Activated CD4-positive, alpha-beta T cell treated with anti-CD3 and anti-CD28 coated beads, Interleukin-2, Interleukin-6, amounts not matched to agents 100 ng/mL and 50 ng/mL, durations not matched to agents 16 hours and 8 hours (primary cell): ENCODE measurements around the gene ALKBH7.

Experiments used
- DNase-seq: peaks from one replicate; pipeline ENCODE4 v3.0.0-alpha.2; 2020

The ALKBH7 gene

DNA sequence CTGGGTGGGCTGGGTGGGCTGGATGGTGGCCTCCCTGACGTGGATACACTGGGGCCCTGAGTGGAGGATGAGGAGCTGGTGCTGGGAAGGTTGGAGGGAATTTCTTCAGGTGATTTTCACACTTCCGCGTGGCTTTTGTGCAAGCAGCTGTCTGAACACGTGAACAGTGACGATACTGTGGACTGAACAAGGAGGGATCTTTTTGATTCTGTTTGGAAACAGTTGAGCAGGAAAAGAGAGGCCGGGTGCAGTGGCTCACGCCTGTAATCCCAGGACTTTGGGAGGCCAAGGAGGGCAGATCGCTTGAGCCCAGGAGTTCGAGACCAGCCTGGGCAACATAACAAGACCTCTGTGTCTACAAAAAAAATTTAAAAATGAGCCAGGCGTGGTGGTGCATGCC, 29.5 kb downstream of the ALKBH7 start:
- no peak for DNase-seq

DNA sequence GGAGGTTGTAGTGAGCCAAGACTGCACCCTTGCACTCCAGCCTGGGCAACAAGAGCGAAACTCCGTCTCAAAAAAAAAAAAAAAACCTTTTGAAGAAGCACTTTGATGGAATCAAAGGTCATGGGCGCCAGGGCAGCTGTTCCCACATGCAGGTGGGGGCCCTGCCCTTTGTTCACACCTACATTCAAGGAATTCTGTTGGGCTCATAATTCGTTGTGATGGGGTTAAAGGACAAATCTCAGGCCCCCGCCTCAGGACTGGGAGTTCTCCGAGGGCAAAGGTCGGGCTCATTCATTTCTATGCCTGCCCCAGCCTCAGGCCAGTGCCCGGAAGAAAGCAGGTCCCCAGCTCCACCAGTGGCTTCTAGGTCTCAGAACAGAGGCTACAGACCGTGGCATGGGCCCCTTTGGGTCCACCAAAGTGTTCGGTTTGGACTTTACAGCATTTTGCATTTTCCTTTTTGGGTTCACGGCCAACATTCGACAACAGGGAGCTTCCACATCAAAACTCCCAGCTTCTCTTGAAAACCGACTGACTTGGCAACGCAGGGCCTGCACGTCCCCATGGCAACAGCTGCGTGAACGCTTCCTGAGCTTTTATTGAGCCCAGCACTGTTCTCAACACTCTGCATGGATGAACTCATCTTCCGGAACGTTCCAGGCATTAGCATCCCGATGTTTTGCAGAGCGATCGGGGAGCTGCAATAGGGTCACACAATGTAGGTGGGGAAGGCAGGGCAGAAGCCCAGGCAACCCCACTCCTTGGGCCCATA, 30.4 kb downstream of the ALKBH7 start:
- DNase-seq, result no peak

DNA sequence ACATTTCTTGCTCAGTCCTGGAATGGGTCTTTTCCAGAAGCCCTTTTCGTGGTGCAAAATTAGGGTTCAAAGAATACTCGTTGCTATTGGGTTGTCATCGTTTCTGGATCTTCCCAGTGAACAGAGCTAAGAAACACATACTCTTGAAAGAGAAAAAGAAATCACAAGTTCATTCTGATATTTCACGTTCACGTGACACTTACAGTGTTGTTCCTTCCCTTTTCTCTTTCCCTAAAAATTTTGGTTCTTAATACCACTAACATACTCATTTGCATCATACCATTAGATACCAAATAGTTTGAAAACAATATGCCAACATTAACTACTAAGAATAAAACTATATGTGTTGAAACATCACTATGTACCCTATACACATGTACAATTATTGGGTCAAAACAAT, 33.8 kb downstream of the ALKBH7 start:
- DNase-seq, result no peak

DNA sequence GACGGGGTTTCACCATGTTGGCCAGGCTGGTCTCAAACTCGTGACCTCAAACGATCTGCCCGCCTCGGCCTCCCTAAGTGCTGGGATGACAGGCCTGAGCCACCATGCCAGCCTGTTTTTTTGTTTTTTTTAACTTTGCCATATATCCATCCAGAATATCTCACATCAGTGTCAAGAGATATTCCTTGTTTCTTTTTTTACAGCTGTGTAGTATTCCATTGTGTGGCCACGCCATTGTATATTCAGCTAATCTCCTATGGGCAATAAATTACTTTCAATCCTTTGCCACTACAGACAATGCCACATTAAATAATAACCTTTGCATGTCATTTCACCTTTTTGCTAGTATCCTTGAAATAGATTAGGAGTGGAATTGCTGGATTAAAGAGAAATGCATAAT, 36.8 kb downstream of the ALKBH7 start:
- DNase-seq, result no peak

DNA sequence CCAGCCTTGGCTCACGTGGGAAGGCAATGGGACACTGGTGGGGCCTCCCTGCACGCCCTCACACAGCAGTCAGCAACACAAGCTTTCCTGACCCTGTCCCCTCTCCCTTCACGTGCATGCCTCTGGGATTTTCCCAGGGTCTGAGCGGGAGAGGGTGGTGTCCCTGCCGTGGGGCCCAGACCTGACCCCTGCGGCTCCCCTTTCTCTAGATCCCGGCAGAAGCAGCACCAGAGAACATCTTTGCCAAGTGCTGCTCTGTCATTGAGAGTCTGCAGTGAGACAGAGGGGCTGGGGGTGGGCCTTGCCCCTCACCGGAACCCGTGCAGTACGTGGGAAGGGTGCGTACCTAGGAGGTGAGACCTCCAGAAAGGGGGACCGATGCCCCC, 39.5 kb downstream of the ALKBH7 start:
- DNase-seq, result no peak

DNA sequence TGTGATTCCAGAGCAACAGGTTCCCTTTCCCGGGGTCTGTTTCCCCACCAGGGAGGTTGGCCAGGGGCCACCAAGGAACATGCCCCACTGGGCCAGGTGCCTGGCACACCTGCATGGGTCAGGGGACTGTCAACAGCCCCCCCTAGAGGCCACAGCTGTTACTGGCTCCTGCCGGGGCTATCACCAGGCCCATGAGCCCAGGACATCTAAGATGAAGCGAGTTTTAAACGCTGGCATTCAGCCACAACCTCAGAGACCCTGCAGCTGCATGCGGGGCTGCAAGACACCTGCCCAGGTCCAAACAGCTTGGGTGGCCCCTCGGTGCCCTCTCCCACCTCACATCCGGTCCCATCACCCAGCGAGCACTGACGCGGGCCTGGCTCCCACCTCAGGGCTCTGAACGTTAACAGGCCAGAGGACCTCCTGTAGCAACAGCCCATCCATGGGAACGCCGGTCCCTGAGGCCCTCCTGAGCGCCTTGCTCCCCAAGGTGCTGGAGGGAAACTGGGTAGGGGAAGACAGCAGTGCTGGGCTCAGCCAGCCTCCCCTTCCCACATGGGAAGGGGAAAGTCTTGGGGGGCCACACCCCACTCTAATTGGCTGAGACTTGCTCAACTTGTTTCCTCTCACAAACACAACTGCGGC, 40.0 kb downstream of the ALKBH7 start:
- peak; percentile 56 for DNase-seq

DNA sequence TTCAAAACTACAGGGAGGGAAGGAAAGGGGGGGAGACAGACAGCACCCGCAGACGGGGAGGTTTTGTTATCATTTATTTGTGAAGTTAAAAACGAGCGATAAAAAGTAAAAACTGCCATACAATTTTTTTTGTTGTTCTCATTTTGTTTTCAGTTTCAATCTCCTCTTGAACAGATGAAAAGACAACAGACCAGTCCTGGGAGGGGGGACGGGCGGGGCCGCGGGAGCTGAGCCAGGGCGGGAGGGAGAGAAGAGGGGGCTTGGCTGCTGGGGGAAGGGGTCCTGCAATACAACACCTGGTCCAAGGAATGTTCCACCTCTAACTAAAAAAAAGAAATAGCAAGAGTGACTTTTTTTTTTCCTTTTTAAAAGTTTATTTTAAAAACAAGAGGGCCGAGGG, 40.7 kb downstream of the ALKBH7 start:
- DNase-seq, result no peak

DNA sequence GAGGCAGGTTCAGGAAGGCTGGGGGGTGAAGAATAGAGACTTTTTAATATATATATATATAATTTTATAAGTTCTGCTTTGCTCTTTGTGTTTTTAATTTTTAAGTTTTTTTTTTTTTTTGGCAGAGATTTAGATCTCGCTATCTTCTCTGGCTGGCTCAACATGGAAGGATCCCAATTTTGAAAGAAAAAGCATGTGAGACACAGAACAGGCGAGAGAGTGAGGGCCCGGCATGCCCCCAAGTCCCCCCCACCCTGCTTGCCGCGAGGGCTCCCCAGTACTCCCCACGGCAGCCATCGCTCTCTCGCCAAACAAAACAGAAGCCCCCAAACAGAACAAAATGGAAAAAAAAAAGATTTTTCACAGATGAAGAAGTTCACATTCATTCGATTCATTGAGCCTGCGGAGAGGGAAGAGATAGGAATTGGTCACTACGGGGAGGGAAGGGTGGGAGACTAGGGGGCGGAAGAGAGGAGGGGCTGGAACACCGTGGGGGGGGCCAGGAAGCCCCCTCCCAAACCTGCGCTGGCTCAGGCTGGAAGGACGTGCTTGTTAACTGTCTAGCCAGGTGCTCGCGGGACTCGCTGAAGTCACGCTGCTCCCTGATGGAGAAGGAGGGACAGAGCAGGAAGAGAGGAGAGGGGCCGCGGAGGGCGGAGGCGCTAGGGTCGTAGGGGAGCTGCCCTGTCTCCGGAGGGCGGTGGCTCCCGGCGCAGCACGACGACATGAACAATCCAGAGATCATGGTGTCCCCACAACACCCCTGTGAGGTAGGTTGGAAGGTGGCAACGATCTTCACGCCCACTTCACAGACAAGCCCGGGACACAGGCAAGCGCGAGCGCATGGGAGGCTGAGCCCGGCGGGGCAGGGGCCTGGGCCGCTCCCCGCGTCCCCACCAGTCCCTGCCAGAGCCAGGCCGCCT, 41.4 kb downstream of the ALKBH7 start:
- no peak for DNase-seq

DNA sequence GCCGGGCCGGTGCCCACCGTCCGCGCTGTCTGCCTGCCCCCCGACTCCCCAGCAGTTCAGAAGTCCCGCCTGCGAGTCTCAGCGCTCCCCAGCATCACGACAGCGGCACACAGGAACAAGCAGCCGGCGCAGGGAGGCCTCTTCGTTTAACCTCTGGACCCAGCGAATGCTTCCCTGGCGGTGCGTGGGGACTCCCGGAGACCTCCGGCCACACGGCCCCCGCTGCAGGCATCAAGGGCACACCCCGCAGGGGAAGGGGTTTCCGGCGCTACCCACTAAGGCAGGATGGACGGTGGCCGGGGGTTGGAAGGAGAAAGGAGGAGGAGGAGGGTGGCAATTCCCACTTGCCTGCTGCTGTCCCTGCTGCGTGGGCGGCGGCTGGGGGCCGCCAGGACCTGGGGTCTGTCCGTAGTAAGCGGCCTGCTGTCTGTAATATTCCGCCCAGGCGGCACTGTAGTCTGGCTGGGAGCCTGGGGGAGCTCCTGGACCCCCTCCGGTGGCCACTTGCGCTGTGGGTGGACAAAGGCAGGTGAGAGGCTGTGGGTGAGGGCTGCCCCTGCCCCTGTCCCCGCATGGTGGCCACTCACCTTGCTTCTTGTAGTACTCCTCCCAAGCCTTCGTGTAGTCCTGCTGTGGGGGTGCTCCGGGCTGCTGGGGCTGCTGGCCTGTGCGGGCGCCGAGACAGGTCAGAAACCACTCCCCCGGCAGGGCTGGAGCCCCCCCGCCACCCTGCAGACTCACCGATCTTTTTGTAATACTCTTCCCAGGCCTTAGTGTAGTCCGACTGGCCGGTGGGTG, 42.4 kb downstream of the ALKBH7 start:
- no peak for DNase-seq

DNA sequence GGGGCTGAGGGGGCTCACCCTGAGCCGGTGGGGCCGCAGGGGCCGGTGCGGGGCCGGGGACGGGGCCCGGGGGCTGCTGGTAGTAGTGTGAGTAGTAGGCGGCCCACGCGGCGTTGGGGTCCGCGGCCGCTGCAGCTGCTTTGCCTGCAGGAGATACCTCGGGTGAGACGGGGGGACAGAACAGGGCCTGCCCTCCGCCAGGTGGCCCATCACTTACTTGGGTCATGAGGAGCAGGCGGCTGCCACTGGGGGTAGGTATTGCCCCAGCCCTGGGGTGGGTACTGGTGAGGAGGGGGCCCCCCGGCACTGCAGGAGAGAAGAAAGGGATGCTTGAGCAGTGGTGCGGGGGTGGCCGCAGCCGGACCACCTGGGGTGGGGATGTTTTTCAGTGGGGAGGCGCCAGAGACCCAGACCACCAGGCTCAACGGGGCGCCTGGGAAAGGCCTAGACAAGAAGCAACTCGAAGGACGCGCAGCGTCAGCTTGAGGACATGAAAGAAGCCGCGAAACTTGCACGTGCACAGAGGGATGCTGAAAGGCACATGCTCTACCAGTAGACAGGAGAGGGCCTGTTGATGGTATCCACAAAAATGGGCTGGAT, 43.1 kb downstream of the ALKBH7 start:
- DNase-seq, result no peak

DNA sequence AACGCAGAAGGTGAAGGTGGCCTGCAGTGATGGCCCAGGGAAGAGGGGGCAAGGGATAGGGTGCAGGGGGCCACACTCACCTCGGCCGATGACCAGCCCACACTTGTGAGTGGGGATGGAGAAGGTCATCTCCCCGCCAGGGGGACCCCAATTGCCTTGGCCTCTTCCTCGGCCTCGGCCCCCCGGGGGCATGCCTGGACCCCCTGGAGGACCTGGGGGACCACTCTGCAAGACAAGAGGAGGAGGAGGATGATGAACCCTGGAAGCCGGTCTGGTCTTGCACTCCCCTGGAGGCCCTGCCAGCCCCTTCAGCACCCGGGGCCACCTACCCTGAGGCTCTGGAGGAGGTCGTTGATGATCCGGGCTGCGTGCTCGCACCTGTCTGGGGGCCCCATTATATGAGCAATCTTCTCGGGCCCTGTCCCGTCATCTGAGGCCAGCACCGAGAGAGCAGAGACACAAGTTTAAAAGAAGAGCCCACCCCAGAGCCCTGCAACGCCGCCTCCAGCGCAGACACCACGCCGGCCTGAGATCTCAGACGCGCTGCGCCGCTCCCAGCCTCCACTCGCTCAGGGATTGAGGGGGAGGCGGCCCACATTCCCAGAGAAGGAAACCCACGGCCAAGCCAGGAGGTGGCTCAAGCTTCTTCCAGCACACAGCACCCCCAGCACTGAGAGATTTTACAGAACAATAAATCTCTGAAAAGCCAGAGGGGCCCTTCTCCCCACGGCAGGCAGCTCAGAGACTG, 44.2 kb downstream of the ALKBH7 start:
- DNase-seq, result no peak

DNA sequence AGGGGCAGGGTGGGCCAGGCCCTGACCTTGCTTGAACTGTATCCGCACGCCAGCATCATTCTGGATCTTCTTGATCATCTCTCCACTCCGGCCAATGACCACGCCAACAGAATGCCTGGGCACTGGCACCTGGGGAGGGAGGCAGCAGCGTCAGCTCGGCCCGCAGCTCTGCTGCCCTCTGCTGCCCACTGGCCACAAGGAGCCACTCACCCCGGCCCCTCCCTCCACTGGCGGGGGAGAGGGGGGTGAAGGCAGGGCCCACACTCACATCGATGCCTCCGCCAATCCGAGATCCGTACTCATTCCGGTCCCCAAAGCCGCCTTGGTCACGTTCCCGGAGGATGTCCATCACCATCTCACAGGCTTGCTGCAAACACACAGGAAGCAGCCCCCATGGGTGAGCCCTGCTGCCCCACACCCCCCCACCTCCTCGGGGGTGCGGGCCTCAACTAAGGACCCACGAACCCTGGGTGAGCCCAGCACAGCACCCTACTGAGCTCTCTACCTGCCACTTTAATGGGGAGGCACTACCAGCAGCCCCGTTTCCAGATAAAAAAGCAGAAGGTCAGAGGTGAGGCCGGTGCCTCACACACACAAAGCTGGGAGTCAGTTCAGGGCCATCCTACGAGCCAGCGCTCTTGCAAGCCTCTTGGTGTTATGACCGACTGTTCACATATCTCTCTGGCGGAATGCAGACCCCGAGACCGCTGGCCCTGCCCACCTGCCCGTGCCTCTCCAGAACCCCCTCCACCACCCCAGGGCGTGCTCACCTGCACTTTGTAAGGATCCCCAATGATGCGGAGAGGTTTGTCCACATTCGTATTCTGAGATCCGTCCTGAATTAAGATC, 45.3 kb downstream of the ALKBH7 start:
- DNase-seq, result no peak

DNA sequence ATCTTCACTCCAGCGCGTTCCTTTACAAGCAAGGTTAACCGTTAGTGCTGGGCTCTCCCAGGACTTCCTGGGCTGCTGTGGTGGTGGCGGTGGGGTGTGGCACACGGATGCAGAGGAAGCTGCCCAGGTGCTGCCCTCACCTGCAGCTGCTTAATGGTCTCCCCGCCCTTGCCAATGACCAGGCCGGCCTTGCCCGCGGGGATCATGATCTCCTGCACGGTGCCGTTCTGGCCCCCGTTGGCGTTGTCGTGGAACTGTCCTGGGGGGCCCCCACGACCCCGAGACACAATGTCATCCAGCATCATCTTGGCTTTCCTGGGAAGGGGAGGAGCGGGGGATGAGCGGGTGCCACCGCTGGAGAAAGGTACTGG, 46.0 kb downstream of the ALKBH7 start:
- no peak for DNase-seq

DNA sequence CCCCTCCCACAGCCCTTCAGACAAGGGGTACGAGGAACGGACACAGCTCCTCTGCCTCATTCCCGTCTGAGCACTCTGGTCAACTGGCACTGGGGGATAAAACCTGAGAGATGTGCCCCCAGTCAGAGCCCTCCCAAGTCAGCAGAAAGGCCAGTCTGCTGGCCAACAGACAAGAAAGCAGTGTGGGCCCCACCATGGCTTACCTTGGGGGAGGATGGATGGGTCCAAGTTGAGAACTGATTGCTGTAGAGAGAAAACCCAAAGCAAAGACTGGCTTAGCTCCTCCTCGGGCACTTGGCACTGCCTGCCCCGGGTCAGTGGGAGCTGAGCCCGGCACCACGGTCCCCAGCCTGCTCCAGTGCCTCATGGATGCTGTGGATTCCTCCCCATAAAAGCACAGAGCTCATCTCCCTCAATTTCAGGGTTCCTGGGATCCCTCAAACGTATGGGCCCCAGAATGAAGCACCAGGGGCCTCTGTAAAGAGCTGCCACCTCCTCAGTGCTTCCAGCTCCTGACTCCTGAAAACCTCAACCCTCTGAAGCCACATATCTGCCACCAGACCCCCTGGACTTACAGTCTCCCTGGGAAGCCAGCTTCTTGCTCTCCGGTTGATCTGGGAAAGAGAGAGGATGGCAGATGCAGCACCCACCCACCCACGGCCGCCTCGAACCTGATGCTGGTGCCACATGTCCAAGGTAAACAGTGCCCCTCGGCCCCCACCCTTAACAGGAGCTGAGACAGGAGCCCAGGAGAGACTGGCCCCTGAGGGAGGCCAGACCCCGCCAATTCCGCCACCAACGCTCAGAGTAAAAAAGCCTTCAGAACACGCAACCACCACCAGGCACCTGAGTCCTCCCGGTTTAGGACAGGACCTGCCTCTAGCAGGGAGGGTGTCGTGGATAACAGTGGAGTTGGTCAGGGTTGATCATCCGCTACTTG, 48.8 kb downstream of the ALKBH7 start:
- no peak for DNase-seq

DNA sequence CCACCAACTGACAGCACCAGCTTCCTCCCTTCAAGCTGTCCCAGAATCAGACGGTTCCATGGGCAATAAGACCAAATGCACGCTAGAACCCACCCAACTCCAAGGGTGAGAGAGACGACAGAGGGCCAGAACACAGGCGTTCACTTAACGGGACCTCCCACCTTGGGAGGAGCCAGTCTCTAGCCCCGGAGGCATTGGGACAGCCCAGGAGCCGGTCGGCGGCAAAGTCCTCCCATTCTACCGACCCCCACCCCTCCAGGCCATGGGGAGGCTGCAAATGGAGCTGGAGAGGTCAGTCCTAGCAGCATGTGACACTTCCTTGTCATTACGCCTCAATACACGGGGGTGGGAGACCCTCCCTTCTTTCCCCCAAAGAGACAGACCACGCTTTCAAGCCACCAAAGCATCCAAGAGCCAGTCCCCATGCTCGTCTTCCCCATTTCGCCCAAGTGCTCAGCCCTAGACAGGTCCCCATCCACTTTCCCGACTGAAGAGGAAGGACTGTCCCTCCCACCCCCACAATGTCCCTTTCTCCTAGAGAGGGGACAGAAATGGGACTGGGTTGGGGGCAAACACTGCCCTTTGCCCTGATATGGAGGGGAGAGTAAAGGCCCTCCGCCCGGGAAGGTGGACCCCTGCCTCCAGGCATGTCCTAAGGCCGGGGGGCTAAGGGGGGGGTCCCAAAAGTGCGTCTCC, 51.1 kb downstream of the ALKBH7 start:
- DNase-seq, result peak; percentile 59

DNA sequence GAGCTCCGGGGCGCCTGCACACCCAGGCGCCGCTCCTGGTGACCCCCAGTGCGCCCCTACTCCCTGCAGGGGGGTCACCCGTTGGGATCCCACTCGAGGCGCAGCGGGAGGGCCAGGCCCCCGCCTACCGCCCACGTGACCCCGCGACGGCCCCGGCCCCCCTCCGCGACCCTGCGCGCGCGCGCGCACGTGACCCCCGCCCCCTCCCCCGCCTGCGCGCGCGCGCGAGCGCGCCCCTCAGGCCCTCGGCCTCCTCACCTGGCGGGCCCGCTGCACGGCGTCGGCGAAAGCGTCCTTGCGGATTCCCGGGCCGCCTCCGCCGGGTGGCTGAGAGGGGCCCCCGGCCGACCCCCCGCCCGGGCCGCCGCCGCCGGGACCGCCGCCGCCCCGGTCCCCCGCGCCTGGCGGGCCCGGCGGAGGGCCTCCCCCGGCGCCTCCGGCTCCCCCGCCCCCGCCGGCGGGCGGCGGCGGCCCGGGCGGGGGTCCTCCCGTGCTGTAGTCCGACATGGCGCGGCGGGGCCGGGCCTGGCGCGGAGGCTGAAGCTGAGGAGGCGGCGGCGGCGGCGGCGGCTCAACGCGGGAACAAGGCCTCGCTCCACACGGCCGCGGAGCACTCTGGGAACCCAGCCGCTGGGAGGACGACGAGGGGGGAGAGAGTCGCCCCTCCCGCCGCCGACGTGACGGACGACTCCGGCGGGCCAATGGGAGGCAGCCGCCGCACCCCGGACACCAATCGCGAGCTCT, 51.8 kb downstream of the ALKBH7 start, which contains the start of gene KHSRP:
Gene KHSRP (minus strand): TSS at position 617 of the 744 bp plus-strand sequence. CDS start 110 bp downstream, at position 507.
- DNase-seq, result peak; percentile 34
